Transverse colon (tissue), 4 donors: ENCODE measurements around the gene RAB17.

Experiments
- CTCF ChIP-seq, 5 experiments: fragments of 200-600 bp in 3 of 5; fragments of 450-650 bp in 2 of 5; sonication (generic) in 3 of 5; IDR thresholded peaks; 1 replicate in 2 of 5; 2 replicates in 3 of 5; pipeline ENCODE4 v1.5.1; 2016 to 2017; ENCODE audit warnings: antibody characterized with exemption in 5 of 5, inconsistent platforms in 3 of 5, mild to moderate bottlenecking in 2 of 5, moderate library complexity in 1 of 5
- EP300 ChIP-seq: sonication (generic); formaldehyde crosslinking; IDR thresholded peaks from one replicate; pipeline ENCODE4 v1.6.1; 2017; ENCODE audit warnings: antibody characterized with exemption, low read depth
- POLR2A ChIP-seq: fragments of 450-650 bp; IDR thresholded peaks from one replicate; pipeline ENCODE4 v1.6.1; 2016; ENCODE audit warnings: antibody characterized with exemption, mild to moderate bottlenecking, moderate library complexity
- POLR2AphosphoS5 ChIP-seq, 3 donors: sonication (generic); formaldehyde crosslinking; IDR thresholded peaks; one replicate each; pipeline ENCODE4 v1.6.1; 2016; ENCODE audit warnings: antibody characterized with exemption in 3 of 3

- TF ChIP-seq CTCF (IDR thresholded peaks at IDR 0.05) (no peak), POLR2A (no peak), EP300 (no peak), POLR2AphosphoS5 (IDR thresholded peaks at IDR 0.05) (no peak)
Measured at GRCh38 chr2:237541243-237541642, 49.3 kb downstream of the RAB17 start.
